Measurements from ENCODE around the gene CCDC171.

The CCDC171 gene

DNA sequence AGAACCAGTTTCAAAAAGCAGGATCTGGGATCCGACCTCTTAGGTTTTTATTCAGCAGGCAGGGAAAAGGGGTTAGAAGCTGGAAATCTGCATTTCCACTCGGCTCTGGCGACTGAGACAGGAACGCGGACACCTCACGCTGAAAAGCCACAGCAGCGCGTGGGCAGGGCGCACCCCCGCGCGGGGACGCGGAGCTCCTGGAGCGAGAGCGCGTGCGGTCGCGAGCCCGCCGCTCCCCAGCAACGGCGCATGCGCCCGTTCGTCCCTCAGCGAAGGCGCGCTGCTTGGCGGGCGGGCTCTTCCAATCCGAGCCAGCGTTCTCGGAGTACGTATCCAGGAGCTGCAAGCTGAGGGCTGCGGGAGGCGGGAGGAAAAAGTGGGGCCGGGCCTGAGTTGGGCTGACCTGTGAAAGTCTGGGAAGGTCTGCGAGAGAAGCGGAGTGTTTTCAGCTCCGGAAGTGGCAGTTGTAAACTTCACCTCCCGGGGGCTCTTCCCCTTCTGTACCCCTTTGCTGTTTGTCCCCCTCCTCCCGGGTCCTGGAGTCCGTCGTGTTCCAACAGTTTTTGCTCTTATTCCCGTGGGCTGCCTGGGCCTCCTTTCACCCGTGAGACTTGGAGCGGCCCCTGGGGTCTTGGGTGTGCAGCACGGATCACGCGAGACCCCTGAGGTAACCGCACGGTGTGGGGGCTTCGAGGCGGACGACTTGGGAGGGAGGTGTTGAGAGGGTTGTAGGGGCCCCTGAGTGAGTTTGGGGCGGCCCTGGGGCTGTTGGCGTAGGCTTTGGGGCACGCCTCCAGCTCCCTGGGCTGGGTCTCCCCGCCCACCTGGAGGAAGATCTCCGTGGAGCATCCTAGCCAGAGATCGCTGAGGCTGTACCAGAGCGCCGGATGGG lies at the start of gene CCDC171 (continued):
- TF ChIP-seq ZNF544 (tag by site-specific recombination; IDR thresholded peaks at IDR 0.05): no peak
- TF ChIP-seq, protein P1, sequence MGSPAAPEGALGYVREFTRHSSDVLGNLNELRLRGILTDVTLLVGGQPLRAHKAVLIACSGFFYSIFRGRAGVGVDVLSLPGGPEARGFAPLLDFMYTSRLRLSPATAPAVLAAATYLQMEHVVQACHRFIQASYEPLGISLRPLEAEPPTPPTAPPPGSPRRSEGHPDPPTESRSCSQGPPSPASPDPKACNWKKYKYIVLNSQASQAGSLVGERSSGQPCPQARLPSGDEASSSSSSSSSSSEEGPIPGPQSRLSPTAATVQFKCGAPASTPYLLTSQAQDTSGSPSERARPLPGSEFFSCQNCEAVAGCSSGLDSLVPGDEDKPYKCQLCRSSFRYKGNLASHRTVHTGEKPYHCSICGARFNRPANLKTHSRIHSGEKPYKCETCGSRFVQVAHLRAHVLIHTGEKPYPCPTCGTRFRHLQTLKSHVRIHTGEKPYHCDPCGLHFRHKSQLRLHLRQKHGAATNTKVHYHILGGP (tag by site-specific recombination; IDR thresholded peaks at IDR 0.05): no peak
- no peak for TF ChIP-seq ZNF837 (tag by site-specific recombination; IDR thresholded peaks at IDR 0.05)
- no peak for TF ChIP-seq ZNF114 (tag by site-specific recombination; IDR thresholded peaks at IDR 0.05)
- no peak for TF ChIP-seq ZNF473 (tag by site-specific recombination; IDR thresholded peaks at IDR 0.05)
- TF ChIP-seq ZNF791 (tag by site-specific recombination; IDR thresholded peaks at IDR 0.05): no peak
- TF ChIP-seq ZNF184 (tag by site-specific recombination; IDR thresholded peaks at IDR 0.05): no peak
- no peak for TF ChIP-seq ZNF292 (tag by site-specific recombination; IDR thresholded peaks at IDR 0.05; ENCODE audit: borderline replicate concordance, low read depth)
- no peak for TF ChIP-seq ZNF266 (tag by site-specific recombination; IDR thresholded peaks at IDR 0.05; ENCODE audit: low read depth)
- TF ChIP-seq ZNF132 (tag by site-specific recombination; IDR thresholded peaks at IDR 0.05; ENCODE audit: borderline replicate concordance): no peak
- no peak for TF ChIP-seq ZNF423 (tag by site-specific recombination; IDR thresholded peaks at IDR 0.05)
- 0 out of 2 replicates have a peak, but pooled peaks have one; percentile 6 for TF ChIP-seq ZNF354C (tag by site-specific recombination; IDR thresholded peaks at IDR 0.05; ENCODE audit: borderline replicate concordance, low read depth)
- TF ChIP-seq ZIC2 (tag by site-specific recombination; IDR thresholded peaks at IDR 0.05): no peak; the same call in 1 of the 2 replicates
- TF ChIP-seq ZBTB17 (tag by site-specific recombination; IDR thresholded peaks at IDR 0.05): peak; percentile 77
- TF ChIP-seq ZNF324 (tag by site-specific recombination; IDR thresholded peaks at IDR 0.05): 0 out of 2 replicates have a peak, but pooled peaks have one; percentile 39
- TF ChIP-seq, protein P2, sequence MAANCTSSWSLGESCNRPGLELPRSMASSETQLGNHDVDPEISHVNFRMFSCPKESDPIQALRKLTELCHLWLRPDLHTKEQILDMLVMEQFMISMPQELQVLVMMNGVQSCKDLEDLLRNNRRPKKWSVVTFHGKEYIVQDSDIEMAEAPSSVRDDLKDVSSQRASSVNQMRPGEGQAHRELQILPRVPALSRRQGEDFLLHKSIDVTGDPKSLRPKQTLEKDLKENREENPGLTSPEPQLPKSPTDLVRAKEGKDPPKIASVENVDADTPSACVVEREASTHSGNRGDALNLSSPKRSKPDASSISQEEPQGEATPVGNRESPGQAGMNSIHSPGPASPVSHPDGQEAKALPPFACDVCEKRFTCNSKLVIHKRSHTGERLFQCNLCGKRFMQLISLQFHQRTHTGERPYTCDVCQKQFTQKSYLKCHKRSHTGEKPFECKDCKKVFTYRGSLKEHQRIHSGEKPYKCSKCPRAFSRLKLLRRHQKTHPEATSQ (tag by site-specific recombination; IDR thresholded peaks at IDR 0.05): no peak
- no peak for TF ChIP-seq ZNF514 (tag by site-specific recombination; IDR thresholded peaks at IDR 0.05)
- no peak for TF ChIP-seq ZNF747 (tag by site-specific recombination; IDR thresholded peaks at IDR 0.05)
- no peak for TF ChIP-seq ZNF221 (tag by site-specific recombination; IDR thresholded peaks at IDR 0.05; ENCODE audit: borderline replicate concordance)
- TF ChIP-seq, protein P3, sequence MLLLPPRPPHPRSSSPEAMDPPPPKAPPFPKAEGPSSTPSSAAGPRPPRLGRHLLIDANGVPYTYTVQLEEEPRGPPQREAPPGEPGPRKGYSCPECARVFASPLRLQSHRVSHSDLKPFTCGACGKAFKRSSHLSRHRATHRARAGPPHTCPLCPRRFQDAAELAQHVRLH (tag by site-specific recombination; IDR thresholded peaks at IDR 0.05): no peak
- TF ChIP-seq ZNF274 (IDR thresholded peaks at IDR 0.05; ENCODE audit: low read length): no peak
- TF ChIP-seq ZNF274 (tag by site-specific recombination; IDR thresholded peaks at IDR 0.05; ENCODE audit: borderline replicate concordance): no peak
- TF ChIP-seq ZNF610 (tag by site-specific recombination; IDR thresholded peaks at IDR 0.05; ENCODE audit: borderline replicate concordance): no peak
- TF ChIP-seq, protein P4, sequence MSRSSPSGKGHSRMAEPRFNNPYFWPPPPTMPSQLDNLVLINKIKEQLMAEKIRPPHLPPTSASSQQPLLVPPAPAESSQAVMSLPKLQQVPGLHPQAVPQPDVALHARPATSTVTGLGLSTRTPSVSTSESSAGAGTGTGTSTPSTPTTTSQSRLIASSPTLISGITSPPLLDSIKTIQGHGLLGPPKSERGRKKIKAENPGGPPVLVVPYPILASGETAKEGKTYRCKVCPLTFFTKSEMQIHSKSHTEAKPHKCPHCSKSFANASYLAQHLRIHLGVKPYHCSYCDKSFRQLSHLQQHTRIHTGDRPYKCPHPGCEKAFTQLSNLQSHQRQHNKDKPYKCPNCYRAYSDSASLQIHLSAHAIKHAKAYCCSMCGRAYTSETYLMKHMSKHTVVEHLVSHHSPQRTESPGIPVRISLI (tag by site-specific recombination; IDR thresholded peaks at IDR 0.05): no peak
- TF ChIP-seq KLF1 (tag by site-specific recombination; IDR thresholded peaks at IDR 0.05): no peak
- TF ChIP-seq ZNF843 (tag by site-specific recombination; IDR thresholded peaks at IDR 0.05): no peak
- peak; percentile 87 for TF ChIP-seq ZBTB48 (tag by site-specific recombination; IDR thresholded peaks at IDR 0.05)
- TF ChIP-seq ZBTB7A (tag by site-specific recombination; IDR thresholded peaks at IDR 0.05; ENCODE audit: low read depth): peak; percentile 59; the same call in 1 of the 2 replicates
- TF ChIP-seq ZNF10 (tag by site-specific recombination; IDR thresholded peaks at IDR 0.05): no peak
- peak; percentile 34; the same call in 1 of the 2 replicates for TF ChIP-seq ZNF501 (tag by site-specific recombination; IDR thresholded peaks at IDR 0.05)
- TF ChIP-seq, protein P5, sequence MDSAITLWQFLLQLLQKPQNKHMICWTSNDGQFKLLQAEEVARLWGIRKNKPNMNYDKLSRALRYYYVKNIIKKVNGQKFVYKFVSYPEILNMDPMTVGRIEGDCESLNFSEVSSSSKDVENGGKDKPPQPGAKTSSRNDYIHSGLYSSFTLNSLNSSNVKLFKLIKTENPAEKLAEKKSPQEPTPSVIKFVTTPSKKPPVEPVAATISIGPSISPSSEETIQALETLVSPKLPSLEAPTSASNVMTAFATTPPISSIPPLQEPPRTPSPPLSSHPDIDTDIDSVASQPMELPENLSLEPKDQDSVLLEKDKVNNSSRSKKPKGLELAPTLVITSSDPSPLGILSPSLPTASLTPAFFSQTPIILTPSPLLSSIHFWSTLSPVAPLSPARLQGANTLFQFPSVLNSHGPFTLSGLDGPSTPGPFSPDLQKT (IDR thresholded peaks at IDR 0.05; ENCODE audit: borderline replicate concordance, low read depth, low read length): no peak
- TF ChIP-seq, protein P6, sequence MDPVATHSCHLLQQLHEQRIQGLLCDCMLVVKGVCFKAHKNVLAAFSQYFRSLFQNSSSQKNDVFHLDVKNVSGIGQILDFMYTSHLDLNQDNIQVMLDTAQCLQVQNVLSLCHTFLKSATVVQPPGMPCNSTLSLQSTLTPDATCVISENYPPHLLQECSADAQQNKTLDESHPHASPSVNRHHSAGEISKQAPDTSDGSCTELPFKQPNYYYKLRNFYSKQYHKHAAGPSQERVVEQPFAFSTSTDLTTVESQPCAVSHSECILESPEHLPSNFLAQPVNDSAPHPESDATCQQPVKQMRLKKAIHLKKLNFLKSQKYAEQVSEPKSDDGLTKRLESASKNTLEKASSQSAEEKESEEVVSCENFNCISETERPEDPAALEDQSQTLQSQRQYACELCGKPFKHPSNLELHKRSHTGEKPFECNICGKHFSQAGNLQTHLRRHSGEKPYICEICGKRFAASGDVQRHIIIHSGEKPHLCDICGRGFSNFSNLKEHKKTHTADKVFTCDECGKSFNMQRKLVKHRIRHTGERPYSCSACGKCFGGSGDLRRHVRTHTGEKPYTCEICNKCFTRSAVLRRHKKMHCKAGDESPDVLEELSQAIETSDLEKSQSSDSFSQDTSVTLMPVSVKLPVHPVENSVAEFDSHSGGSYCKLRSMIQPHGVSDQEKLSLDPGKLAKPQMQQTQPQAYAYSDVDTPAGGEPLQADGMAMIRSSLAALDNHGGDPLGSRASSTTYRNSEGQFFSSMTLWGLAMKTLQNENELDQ (tag by site-specific recombination; IDR thresholded peaks at IDR 0.05; ENCODE audit: low read depth): no peak
- 0 out of 2 replicates have a peak, but pooled peaks have one; percentile 10 for TF ChIP-seq KLF10 (tag by site-specific recombination; IDR thresholded peaks at IDR 0.05)
- no peak for TF ChIP-seq YY1 (tag by site-specific recombination; IDR thresholded peaks at IDR 0.05)

Data from HEK293 (cell line).